Endometrial microvascular endothelial cells (primary cell): Measurements from ENCODE around the gene BEGAIN. TPM values are rescaled to one million over a fixed set of nuclear protein-coding genes. Genes with fewer than 3 reads are reported as not detected.

Experiments used
- in situ Hi-C: cut with HindIII; loops from 2 replicates; pipeline ENCODE4 v1.10.0; 2017; ENCODE audit warnings: low sequenced_read_pairs, low pct_unique_long_range_greater_than_20kb; ENCODE audit errors: inconsistent ontology term
- total RNA-seq: library from RNA; depleted of rRNA; stranded (reverse); fragments of >200 nt; gene quantifications from one replicate; pipeline ENCODE4 v1.2.3, GENCODE V29; 2015; ENCODE audit errors: inconsistent ontology term

BEGAIN gene
- total RNA-seq, 1 donor from 2014 or later: not detected

GRCh38 chr14:100544506-100545141 lies 42.6 kb downstream of the BEGAIN start:
- in situ Hi-C loops: no loop called here

- in situ Hi-C loops: no loop called here
These were observed 43.5 kb downstream of the BEGAIN start for GRCh38 chr14:100543471-100544455.

- in situ Hi-C loops: no loop called here
These were observed 44.5 kb downstream of the BEGAIN start for GRCh38 chr14:100542619-100543205.

GRCh38 chr14:100541621-100542560 lies 45.3 kb downstream of the BEGAIN start:
- in situ Hi-C loops: no loop called here

GRCh38 chr14:100540926-100541620 lies 46.1 kb downstream of the BEGAIN start:
- in situ Hi-C loops: no loop called here

GRCh38 chr14:100540141-100540925 lies 46.9 kb downstream of the BEGAIN start:
- in situ Hi-C loops: no loop called here

- in situ Hi-C loops: no loop called here
These were observed 47.5 kb downstream of the BEGAIN start for GRCh38 chr14:100539766-100540140.

- in situ Hi-C loops: no loop called here
These were observed 48.1 kb downstream of the BEGAIN start for GRCh38 chr14:100539003-100539660.

- in situ Hi-C loops: no loop called here
These were observed 48.7 kb downstream of the BEGAIN start for GRCh38 chr14:100538351-100539002.

- in situ Hi-C loops: no loop called here
These were observed 49.5 kb downstream of the BEGAIN start for GRCh38 chr14:100537446-100538350.

- in situ Hi-C loops: no loop called here
These were observed 50.3 kb downstream of the BEGAIN start for GRCh38 chr14:100536721-100537445.

GRCh38 chr14:100536121-100536510 lies 51.1 kb downstream of the BEGAIN start:
- in situ Hi-C loops: no loop called here

GRCh38 chr14:100535287-100536120 lies 51.7 kb downstream of the BEGAIN start:
- in situ Hi-C loops: no loop called here
